HG02588 (cell line): ENCODE measurements around the gene STXBP6.
"Not testable (repeated sequence)": the region's sequence is repeated elsewhere in the genome, so short reads cannot be mapped to it uniquely, and the experiment has no call there.

Experiments
- ATAC-seq: cut with Tn5 transposase; IDR thresholded peaks from one replicate; pipeline ENCODE4 v1.9.1; 2021; ENCODE audit warnings: mild to moderate bottlenecking, moderate library complexity; ENCODE audit not compliant: unreplicated experiment

Gene STXBP6

DNA sequence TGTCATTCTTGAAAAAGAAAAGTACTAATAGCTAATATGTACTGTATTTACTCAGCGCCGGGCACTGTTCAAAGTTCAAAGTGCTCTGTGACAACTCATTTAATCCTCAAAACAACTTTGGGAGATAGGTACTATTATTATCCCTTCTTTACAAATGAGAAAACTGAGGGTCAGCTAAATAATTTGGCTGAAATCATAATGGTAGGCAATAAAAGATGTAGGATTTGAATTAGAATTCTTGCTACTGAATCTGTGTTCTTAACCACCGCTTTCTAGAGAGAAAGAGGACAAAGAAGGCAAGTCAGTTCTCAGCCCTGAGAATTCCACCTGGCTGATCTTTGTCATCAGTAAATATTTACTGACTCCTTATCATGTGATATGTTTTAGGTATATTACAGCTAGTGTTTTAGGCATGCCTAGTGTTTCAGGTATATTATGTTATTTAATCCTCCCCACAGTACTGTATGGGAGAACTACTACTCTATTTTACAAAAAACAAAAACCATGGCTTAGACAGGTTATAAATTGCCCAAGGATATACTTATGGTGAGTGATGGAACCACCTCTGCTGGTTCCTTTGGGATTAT lies 210.2 kb downstream of the STXBP6 start:
- no peak for ATAC-seq

DNA sequence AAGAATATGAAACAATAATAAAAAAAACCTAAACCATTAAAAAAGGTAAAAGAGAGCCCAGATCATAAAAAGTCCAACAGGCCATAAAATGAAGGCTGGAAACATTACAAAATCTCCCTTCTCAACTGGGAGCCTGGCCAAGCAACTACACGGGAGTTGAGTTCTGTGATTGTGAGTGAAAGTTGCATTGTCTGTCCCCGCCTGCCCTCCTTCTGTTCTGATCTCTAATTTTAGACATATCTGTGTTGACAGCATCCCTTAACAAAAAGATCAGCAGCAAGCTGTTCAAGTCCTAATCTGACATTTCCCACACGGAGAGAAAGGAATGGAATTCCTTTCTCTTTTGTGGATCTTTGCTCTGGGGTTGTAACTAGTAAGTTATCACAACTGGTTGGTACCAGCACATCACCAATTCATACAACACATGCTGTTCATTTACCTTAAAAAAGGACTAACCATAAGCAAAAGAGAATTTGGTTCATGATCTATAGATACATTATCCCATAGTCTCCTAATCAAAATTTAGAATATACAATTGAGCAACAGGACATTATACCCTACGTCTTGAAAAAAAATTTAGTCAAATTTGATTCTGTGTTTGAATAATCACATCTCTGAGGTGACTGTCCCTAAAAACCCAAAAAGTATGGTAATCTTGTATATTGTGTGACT lies 210.9 kb downstream of the STXBP6 start:
- ATAC-seq: no peak

DNA sequence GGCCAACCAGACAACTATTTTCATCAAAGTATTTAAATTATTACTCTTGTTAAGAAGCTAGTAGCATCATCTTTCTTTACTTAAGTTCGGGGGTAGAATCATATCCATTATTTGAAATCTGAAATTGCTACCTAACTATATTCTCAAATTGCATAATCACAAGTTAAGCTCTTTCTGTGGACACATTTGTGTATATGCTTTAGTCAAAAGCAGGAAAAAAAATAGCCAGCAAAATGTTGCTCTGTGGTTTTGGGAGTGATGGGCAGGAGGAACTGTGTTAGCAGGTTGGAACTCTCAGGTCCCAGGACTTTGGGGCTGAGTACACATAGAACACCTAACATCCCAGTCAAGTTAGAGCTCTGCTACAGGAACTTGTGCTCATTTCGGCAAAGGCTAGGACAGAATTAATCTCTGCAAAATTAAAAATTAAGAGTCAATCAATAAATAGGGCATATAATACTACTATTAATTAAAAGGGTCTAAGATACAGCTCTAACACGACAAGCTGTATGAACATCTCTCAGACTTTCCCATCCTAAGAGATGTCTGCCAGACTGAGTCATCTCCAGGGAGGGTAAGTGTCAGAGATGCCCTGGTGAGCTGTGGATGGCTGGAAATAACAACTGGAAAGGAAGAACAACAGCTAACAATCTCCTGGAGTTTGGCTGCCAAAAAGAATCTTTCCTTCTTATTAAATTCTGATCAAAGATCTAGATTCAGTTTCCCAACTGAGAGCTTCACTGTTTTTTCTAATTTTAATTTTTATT lies 212.5 kb downstream of the STXBP6 start:
- no peak for ATAC-seq

DNA sequence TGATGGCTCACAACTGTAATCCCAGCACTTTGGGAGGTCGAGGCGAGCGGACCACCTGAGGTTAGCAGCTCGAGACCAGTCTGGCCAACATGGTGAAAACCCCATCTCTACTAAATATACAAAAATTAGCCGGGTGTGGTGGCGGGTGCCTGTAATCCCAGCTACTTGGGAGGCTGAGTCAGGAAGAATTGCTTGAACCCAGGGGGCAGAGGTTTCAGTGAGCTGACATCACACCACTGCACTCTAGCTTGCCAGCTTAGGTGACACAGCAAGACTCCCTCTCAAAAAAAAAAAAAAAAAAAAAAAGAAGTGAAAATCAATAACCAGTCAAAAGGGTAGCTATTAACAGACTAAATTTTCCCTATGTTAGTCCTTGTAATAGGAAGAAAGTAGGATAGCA lies 213.6 kb downstream of the STXBP6 start:
- ATAC-seq: not testable (repeated sequence)

DNA sequence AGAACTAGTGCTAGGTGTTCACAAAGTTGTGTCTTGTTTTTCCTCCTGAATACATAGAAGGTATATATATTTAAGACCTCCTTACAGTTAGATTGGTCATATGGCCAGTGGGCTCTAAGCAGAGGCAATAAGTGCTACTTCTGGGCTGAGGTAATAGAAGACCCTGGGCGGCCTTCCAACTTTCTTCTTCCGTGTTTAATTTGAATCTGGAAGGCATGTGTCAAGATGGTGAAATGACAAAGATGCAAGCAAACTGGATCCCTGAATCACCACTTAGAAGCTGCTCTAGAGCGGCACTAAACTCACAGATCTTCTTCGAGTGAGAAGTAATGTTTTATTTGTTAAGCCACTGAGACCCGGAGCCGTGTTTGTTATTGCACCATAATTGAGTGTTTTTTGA lies 215.0 kb downstream of the STXBP6 start:
- ATAC-seq: no peak

DNA sequence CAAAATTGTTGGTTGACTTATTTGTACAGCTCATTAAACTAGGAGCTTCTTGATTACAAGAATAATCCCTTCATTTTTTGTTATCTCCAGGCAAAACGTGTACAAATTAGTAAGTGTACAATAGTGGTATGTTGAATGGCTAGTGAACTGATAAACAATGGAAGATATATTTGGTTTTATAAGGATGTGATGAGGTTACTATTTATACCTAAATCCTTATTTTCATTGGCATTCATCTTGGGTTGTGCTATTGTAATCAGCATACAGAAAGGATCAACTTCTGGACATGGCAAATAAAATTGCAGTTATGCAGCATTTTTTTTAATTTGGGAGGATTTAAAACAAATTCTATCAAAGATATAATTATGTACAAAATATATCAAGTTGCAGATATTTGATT lies 216.6 kb downstream of the STXBP6 start:
- no peak for ATAC-seq

DNA sequence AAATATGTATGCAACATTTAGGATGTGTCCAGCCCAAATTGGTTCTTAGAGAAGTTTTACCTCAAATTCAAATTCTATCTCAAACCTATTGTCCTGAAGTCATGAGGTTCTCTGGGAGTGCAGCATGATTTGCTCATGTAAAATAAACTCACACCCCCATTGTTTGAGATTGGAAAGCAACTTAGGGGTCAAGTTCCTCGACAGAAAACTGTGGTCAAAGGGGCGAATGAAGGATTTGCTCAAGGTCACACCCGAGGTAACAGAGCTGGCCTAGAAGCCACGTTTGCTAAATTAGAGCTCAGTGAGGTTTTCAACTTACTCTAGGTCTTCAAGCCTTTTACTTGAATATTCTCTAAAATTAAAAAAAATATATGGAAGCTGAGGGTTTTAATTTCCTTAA lies 218.3 kb downstream of the STXBP6 start:
- ATAC-seq: no peak

DNA sequence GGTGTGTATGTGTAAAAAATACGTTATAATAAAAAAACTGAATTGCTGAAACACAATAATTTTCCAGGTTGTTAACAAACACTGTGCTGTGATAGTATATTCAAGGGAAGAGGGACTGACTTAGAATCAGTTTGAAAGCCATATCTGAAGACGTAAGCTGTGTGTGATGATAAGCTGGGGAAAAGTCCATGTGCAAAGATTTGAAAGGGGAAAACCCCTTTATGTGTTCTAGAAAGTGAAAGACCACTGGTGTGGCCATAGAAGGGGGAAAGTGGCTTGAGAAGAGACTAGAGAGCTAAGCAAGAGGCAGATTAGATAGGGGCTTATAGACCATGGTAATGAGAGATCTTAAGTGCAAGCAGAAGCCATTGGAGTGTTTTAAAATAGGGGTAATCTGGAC lies 220.1 kb downstream of the STXBP6 start:
- ATAC-seq: no peak

DNA sequence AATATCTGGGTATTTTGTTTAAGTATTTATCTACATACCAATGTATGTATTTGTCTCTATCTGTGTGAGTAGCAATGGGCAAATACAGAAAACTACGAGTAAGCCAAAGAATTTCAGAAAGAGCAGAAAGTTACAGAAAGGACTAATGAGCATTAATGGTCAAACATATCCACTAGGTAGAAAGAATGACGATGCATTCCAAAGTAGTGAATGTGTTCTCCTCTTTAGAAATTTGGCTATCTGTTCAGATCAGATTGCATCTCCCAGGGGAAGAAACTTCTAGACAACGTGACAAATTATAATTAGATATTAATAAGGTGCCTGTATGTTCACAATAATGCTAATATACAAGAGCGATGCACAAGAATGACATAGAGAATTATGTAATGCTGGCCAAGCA lies 221.5 kb downstream of the STXBP6 start:
- no peak for ATAC-seq

DNA sequence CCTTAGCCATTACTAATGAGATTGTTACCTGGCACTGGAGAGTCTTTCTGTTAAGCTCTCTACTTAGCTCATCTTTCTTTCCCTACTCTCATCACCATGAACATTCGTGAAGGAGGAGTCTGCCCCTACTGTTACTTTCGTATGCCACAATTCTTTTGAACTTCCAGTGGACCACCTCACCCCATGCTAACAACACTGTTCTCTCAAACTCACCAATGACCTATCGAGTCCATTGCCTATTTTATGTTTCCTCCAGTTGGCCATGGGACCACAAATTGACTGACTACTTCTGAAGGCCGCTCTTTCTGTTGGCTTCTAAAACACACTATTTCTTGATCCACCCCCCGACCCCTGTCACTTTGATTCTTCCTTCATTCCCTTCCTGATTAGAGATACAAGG lies 223.6 kb downstream of the STXBP6 start:
- ATAC-seq: no peak

DNA sequence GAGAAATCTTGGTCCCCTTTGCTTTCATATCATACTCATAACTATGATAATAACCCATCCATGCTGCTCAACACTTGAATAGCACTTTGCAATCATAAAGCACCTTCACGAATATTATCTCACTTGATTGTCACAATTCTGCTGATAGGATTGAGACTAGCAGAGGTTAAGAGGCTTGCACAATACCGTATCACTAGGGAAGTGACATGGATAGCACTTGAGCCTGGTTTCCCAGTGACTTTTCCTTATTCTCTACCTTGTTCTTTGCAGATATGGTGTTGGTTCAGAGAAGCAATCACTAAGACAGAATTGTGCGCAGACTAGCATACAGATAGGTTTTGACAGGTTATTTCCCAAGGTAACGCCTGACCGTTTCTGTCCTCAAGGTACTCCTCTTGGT lies 229.3 kb downstream of the STXBP6 start:
- no peak for ATAC-seq

DNA sequence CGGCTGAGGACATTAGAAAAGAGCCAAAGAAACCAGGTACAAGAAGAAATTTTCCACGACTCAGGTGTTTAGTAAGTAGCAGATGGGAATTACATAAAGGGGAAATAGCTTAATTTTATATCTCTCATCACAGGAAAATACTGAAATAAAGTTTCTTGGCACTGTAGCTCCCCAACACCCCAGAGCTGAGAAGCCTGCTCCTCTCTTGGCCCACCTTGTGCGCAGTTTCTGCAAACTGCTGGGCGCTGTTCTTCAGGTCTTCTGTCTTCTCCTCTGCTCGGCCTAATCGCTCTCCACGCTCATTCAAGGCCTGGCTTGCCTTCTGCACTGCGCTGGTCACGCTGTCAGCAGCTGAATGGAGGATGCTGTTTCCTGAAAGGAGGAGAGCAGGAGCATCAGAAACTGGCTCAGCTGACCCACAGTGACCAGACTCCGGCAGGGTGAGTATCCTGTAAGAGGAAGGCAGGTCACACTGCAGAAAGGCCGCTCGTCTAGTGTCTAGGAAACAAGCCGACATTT lies 231.1 kb downstream of the STXBP6 start:
- ATAC-seq: no peak

DNA sequence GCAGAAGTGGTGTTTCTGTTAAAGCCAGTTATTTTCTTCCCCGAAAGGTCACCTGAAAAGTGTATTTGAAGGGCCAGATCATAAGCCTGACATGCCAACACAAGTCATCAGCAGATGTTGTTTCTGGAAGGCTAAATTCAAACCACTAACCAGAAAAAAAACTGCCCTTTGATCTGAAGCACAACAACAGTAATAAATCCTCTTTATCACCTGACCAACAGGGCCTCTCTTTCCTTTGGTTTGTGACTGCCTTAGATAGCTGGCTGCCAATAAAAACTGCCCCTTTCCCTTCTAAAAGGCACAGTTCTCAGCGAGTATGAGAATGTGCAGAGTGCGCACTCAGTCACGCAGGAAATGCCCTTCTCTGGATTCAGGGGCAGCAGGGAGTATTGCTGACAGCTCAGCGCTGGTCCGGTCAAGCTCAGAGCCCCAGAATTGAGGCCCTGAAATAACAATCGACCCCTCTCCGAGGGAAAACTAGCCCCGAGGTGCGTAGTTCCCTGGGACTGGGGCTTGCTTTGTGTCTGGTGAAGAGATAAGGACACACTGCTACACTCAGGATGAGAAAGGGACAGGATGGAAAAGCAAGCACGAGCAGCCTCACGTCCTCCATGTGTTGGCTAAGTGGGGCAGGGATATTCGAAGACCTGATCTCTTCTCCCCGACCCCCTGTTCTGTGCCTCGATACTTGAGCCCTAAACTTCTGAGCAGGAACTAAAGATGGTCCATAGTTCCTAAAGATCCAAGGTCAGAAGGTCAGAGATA lies 231.7 kb downstream of the STXBP6 start:
- ATAC-seq: no peak

DNA sequence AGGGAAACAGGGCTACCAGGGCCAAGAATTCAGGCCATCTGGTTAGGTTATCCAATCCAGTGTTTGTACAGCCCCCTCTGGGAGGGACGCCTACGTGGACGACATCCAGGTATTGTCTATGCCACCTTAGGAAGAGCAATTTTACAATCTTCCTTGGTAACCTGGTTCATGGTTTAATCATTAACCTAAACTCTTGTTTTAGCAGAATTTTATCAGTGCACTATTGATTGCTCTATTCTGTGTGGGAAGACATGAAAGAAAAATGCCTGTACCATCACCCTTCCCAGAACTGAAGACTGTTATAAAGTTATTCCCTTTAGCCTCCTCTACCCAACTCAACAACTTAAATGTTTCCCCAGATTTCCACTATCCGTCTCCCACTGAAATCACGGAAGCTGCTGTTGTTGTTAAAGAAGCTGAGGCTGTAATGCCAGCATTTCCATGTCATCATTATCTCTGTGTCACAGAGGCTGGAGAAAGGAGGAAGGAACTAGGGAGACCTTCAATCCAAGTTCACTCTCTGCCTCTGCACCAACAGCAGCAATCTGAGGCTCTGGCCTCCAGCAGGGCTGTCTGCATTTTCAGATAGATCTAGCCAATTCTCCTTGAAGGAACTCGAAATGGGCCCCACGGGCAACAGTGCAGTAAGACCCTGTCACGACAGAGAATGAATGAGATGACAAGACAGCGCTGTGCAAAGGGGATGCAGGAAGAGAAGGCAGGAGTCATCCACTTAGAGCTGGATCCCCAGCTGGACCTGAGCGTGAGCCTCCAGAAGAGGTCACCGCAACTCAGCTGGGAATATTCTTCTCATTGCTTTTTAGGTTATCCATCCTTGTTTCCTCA lies 232.5 kb downstream of the STXBP6 start:
- no peak for ATAC-seq

DNA sequence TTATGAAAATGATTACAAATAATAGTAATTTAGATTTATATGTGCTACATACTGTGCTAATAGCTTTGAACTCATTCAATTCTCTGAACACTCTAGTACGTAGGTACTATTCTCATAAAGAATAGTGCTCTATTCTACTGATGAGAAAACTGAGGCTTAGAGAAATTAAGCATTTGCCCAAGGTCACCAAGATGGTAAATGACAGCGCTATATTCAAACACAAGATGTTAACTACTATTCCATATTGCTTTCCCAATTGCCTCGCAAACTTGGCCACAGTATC lies 233.1 kb downstream of the STXBP6 start:
- no peak for ATAC-seq

DNA sequence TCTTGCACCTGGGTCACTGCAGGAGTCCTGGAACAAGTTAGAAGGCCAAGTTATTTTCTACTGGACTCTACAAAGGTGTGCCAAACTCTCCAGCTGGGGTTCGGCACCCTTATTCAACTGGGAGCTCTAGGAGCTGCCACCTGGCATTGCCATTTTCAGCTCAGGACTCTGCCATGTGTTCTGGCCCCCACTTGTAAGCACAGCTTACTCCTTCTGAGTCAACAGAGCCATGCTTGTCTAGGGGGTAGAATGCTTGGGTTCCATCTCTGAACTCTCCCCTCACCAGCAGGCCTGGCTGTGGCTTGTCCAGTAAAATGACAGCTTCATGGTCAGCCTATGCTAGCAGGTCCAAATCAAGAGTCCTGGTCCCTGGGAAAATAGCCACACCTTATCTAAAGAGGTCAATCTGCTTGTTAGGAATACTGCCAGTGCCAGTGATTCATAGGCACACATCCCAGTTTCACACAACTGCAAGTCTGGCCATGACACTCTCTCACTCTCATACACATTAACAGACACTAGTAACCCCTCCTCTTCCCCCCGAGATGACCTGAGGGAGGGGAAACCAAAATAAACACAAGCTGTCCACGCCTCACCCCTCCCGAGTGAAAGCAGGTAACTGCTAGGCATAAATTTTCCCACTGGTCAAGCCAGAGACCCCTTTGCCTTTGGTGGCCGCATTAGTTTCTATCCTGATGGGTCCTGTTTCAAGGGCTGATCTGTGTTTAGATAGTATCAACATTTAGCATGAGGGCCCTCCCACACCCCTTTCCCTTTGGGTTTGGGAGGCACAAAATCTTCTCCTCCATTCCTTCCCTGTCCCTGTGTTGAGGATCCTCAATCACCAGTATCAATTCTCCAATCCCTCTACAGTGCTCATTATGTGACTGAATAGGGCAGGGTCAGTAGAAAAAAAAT lies 233.7 kb downstream of the STXBP6 start:
- ATAC-seq: no peak

DNA sequence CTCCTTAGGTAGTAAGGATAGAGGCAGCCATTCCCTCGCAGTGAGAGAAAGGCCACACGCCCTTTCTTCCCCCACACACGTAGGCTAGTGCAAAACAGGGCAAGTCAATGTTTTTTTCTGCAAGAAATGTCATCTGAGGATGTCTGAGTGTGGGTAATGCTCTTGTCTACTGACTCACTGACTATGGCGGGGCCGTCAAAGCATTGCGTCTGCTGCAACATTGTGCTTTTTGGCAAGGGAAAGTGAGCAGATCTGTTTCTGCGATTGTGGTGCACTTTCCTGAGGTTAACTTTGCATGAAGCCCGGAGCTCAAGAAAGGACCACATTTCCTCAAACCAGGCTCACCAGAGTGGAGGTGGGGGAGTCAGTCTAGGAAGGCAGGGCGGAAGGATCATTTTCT lies 234.4 kb downstream of the STXBP6 start:
- ATAC-seq: no peak

DNA sequence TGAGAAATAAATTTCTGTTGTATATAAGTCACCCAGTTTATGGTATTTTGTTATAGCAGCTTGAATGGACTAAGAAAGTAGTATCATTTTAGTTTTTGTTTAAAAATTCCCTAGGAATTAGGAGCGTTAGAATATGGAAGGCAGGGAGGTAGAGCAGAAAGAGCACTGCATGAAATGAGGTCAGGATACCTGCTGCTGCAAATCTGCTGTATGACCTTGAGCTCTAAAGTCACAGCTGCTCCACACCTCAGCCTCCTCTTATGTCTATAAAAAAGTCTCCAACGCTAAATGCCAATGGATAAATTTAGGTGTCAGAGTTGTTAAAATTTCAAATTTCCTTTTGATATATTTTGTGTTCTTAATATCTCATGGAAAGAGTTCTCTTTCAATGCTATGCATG lies 235.0 kb downstream of the STXBP6 start:
- ATAC-seq: no peak

DNA sequence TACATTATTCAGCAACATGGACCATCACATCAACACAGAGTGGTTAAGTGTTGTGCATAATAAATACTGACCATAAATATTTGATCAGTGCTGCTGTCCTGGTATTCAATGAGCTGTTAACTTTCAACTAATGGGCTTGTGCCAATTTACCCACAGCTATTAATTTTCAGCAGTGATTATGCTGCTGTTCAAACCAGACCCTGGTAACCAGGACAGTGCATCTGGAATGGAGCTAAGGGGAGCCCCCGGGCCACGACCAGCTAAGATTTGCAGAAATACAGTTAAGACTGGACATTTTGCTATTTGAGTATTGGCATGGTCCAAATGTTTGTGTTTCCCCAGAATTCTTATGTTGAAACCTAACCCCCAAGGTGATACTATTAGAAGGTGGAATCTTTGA lies 235.6 kb downstream of the STXBP6 start:
- no peak for ATAC-seq

DNA sequence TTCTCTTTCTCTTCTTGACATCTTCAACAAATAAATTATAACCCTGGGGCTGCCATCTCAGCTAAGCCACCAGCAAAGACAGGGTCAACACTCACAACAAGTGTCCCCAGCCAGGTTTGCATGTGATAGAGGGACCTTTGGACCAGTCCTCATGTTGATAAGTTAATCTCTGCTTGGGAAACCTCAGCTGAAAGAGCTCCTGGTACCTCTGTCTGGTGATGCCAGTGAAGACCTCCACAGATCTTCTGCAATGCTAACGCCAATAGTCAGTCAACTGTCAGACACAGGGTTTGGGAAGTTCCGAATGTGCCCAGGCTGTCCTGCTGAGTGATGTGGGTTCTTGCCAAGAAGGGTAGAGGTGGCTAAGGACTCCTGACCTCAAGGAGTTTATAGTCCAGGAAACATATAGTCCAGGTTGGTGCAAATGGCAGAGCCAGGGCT lies 236.1 kb downstream of the STXBP6 start:
- ATAC-seq: no peak
